Measurements from ENCODE around the gene SSTR5. TPM values are rescaled to one million over a fixed set of nuclear protein-coding genes. Genes with fewer than 3 reads are reported as not detected.
A peak's percentile ranks its signal among the peaks of the same experiment; 100 is the strongest.

Gene SSTR5
- polyA plus RNA-seq, 1 experiment: not detected

DNA sequence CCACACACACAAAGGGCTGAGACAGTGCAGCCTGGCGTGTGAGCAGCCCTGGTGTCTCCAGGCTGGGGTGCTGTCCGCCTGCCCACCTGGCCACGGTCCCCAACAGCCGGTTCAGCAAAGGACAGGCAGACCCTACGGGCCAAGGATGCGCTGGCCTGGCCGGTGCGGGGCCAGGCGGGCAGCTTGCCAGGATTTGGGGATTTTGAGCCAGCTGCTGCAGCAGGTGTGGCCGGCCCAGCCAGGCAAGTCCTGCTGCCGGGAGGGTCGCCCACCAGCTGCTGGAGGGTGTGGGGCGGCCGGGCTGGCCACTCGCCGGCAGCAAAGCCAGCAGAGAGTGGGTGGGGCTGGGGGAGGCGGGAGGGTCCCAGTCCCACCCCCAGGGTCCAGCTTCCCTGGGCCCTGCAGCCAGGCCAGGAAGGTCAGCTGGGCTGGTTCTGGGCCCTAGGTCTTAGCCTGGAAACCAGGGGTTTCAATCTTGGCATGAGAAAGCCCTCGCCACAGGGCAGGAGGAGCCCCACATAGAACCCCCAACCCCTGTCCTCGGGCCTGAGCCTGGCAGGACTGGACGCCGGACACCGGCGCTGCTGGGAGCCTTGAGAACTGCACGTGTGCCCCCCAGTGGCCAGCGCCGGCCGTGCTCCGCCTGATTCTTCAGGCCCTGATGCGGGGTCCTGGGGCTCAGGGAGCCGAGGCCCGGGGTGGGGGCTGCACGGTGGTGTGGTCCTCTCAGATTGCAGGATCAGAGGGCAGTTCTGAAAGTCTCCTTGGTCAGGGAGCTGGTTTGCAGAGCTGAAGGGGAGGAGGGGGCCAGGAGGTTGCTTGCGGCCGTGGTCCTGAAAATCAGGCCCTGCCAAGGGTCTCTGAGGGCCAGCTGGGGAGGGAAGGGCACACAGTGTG is 17.6 kb upstream of the SSTR5 start:
- Histone ChIP-seq H3K36me3 (ENCODE audit: control insufficient read depth, insufficient read depth, low read length) (no peaks in the 10 kb centered on the region), H3K4me3 (ENCODE audit: low read depth, low read length) (no peak overlapping the region), H3K27me3 (ENCODE audit: control insufficient read depth, insufficient read depth, low read length) (no peaks in the 10 kb centered on the region; the same call in 1 of the 2 replicates)
- POLR2A ChIA-PET: no interaction called here
- DNase-seq (ENCODE audit: low read depth): no peak
- CTCF ChIA-PET: interaction anchor here (0.6 to 5.1 kb wide), 22 partner anchors 9 to 347 kb away, joined by 3 to 54 read pairs (median 4); partner anchors contain the start of genes GNG13 and SSTR5
- peak; percentile 93 for TF ChIP-seq CTCF (IDR thresholded peaks at IDR 0.05; ENCODE audit: insufficient read depth, low read depth, low read length)

- no peak for TF ChIP-seq CTCF (IDR thresholded peaks at IDR 0.05; ENCODE audit: insufficient read depth, low read depth, low read length)
- ChIA-PET POLR2A (no interaction called here), CTCF (interaction anchor here (0.6 to 5.1 kb wide), 22 partner anchors 8 to 348 kb away, joined by 3 to 54 read pairs (median 4); partner anchors contain the start of genes GNG13 and SSTR5)
- H3K27me3 ChIP-seq (ENCODE audit: control insufficient read depth, insufficient read depth, low read length): no peaks in the 10 kb centered on the region; the same call in 1 of the 2 replicates
- no peaks in the 10 kb centered on the region for H3K36me3 ChIP-seq (ENCODE audit: control insufficient read depth, insufficient read depth, low read length)
- H3K4me3 ChIP-seq (ENCODE audit: low read depth, low read length): no peak overlapping the region
- no peak for DNase-seq (ENCODE audit: low read depth)
Observed at GRCh38 chr16:1055557-1055924, 17.0 kb upstream of the SSTR5 start.

GRCh38 chr16:1056196-1056595 is 16.4 kb upstream of the SSTR5 start:
- ChIA-PET POLR2A (no interaction called here), CTCF (interaction anchor here (0.6 to 5.1 kb wide), 18 partner anchors 8 to 348 kb away, joined by 3 to 54 read pairs (median 4); partner anchors contain the start of gene SSTR5)
- no peaks in the 10 kb centered on the region; the same call in 1 of the 2 replicates for H3K27me3 ChIP-seq (ENCODE audit: control insufficient read depth, insufficient read depth, low read length)
- no peak for TF ChIP-seq CTCF (IDR thresholded peaks at IDR 0.05; ENCODE audit: insufficient read depth, low read depth, low read length)
- H3K4me3 ChIP-seq (ENCODE audit: low read depth, low read length): no peak overlapping the region
- H3K36me3 ChIP-seq (ENCODE audit: control insufficient read depth, insufficient read depth, low read length): no peaks in the 10 kb centered on the region
- DNase-seq (ENCODE audit: low read depth): no peak

GRCh38 chr16:1057252-1057932 is 15.2 kb upstream of the SSTR5 start:
- H3K4me3 ChIP-seq (ENCODE audit: low read depth, low read length): no peak overlapping the region
- ChIA-PET CTCF (interaction anchor here (0.6 to 5.1 kb wide), 23 partner anchors 10 to 345 kb away, joined by 3 to 54 read pairs (median 3); partner anchors contain the start of genes CHTF18, RPUSD1 and SSTR5), POLR2A (no interaction called here)
- TF ChIP-seq CTCF (IDR thresholded peaks at IDR 0.05; ENCODE audit: insufficient read depth, low read depth, low read length): peak; percentile 85
- no peaks in the 10 kb centered on the region; the same call in 1 of the 2 replicates for H3K27me3 ChIP-seq (ENCODE audit: control insufficient read depth, insufficient read depth, low read length)
- DNase-seq (ENCODE audit: low read depth): no peak
- no peaks in the 10 kb centered on the region for H3K36me3 ChIP-seq (ENCODE audit: control insufficient read depth, insufficient read depth, low read length)

- Histone ChIP-seq H3K4me3 (ENCODE audit: low read depth, low read length) (no peak overlapping the region), H3K27me3 (ENCODE audit: control insufficient read depth, insufficient read depth, low read length) (no peaks in the 10 kb centered on the region; the same call in 1 of the 2 replicates), H3K36me3 (ENCODE audit: control insufficient read depth, insufficient read depth, low read length) (no peaks in the 10 kb centered on the region)
- DNase-seq (ENCODE audit: low read depth): no peak
- TF ChIP-seq CTCF (IDR thresholded peaks at IDR 0.05; ENCODE audit: insufficient read depth, low read depth, low read length): no peak
- ChIA-PET POLR2A (no interaction called here), CTCF (interaction anchor here (0.8 to 5.1 kb wide), 11 partner anchors 10 to 346 kb away, joined by 3 to 54 read pairs (median 4); partner anchors contain the start of gene SSTR5)
Observed at GRCh38 chr16:1058216-1058615, 14.3 kb upstream of the SSTR5 start.

Data from BJ (cell line).